G401.6 (cell line): ENCODE data around the gene RRM1.

Experiments
- FAIRE-seq: peaks from 2 replicates; lab custom pipeline; 2012; peaks lifted over from hg19 to GRCh38; lab: Jason Lieb, UNC

The RRM1 gene

GRCh38 chr11:4187055-4187988 lies 92.7 kb downstream of the RRM1 start:
- no peak for FAIRE-seq
